H1 (cell line): ENCODE results near the gene BRD1. TPM values are rescaled to one million over a fixed set of nuclear protein-coding genes. Genes with fewer than 3 reads are reported as not detected.

Experiments
- CTCF ChIA-PET: fragments of 300-600 bp; sonication (Branson Sonifier 250); formaldehyde crosslinking; loops from one replicate; lab custom pipeline; 2021; ENCODE audit not compliant: partially characterized antibody; lab: Charles Lee
- POLR2A ChIA-PET: fragments of 300-600 bp; sonication (Branson Sonifier 250); formaldehyde crosslinking; loops from one replicate; lab custom pipeline; 2021; ENCODE audit warnings: inconsistent platforms; ENCODE audit not compliant: partially characterized antibody; lab: Charles Lee
- DNase-seq, 2 experiments: peaks; one replicate each; pipeline versions ENCODE4 v3.0.0 to v3.0.0-alpha.2; 2010 to 2022; ENCODE audit warnings: low spot score in 2 of 2, low read depth in 1 of 2, mixed read lengths in 1 of 2
- FAIRE-seq: peaks from 2 replicates; lab custom pipeline; 2011; peaks lifted over from hg19 to GRCh38; lab: Jason Lieb, UNC
- H2AFZ ChIP-seq: 2 replicates; pipeline ENCODE4 v1.8.1; 2012; ENCODE audit warnings: low read length, inconsistent platforms
- H2AK5ac ChIP-seq: 2 replicates; pipeline ENCODE4 v1.6.1; 2013; ENCODE audit warnings: low read depth, low read length
- H2BK120ac ChIP-seq: replicated peaks from 2 replicates; pipeline ENCODE3; 2013; ENCODE audit warnings: low read depth, low read length, inconsistent platforms
- H2BK12ac ChIP-seq: 2 replicates; pipeline ENCODE4 v1.6.1; 2013; ENCODE audit warnings: low read depth, low read length
- H2BK15ac ChIP-seq: 2 replicates; pipeline ENCODE4 v1.6.1; 2013; ENCODE audit warnings: low read length
- H2BK20ac ChIP-seq: 2 replicates; pipeline ENCODE4 v1.6.1; 2013; ENCODE audit warnings: low read length
- H2BK5ac ChIP-seq: 2 replicates; pipeline ENCODE4 v1.6.1; 2013; ENCODE audit warnings: low read depth, low read length
- H3K14ac ChIP-seq: 2 replicates; pipeline ENCODE4 v1.6.1; 2013; ENCODE audit warnings: inconsistent platforms; ENCODE audit not compliant: insufficient read length
- H3K18ac ChIP-seq: 2 replicates; pipeline ENCODE4 v1.6.1; 2013; ENCODE audit warnings: low read length; ENCODE audit errors: extremely low read depth
- H3K23ac ChIP-seq: 2 replicates; pipeline ENCODE4 v1.6.1; 2013; ENCODE audit warnings: inconsistent platforms; ENCODE audit not compliant: insufficient read length
- H3K23me2 ChIP-seq: 2 replicates; pipeline ENCODE4 v1.6.1; 2013; ENCODE audit warnings: low read depth, low read length
- H3K27ac ChIP-seq: 2 replicates; pipeline ENCODE4 v1.6.1; 2011; ENCODE audit warnings: low read depth, low read length, inconsistent platforms
- H3K27me3 ChIP-seq, 4 experiments: replicated peaks in 1 of 4; 1 replicate in 1 of 4; 2 replicates in 3 of 4; pipeline versions ENCODE4 v1.6.1 to v1.8.1; 2011 to 2013; ENCODE audit warnings: low read length in 3 of 4, mild to moderate bottlenecking in 3 of 4, inconsistent platforms in 2 of 4, mixed read lengths in 2 of 4, moderate library complexity in 1 of 4; ENCODE audit not compliant: control insufficient read depth in 3 of 4, insufficient read depth in 3 of 4; ENCODE audit errors: extremely low read depth in 1 of 4
- H3K36me3 ChIP-seq, 4 experiments: 2 replicates each; pipeline versions ENCODE4 v1.6.1 to v1.8.1; 2011 to 2013; ENCODE audit warnings: mild to moderate bottlenecking in 4 of 4, low read length in 3 of 4, moderate library complexity in 2 of 4, control low read depth in 1 of 4, inconsistent platforms in 1 of 4; ENCODE audit not compliant: insufficient read depth in 4 of 4, control insufficient read depth in 2 of 4
- H3K4ac ChIP-seq: replicated peaks from 2 replicates; pipeline ENCODE3; 2013; ENCODE audit warnings: low read length, low read depth, mixed read lengths, inconsistent platforms; ENCODE audit not compliant: insufficient read length
- H3K4me1 ChIP-seq, 4 experiments: replicated peaks in 1 of 4; 1 replicate in 1 of 4; 2 replicates in 3 of 4; pipeline versions ENCODE4 v1.6.1 to v1.8.1; 2011 to 2013; ENCODE audit warnings: low read length in 3 of 4, inconsistent platforms in 2 of 4, mixed read lengths in 1 of 4; ENCODE audit not compliant: insufficient read depth in 4 of 4, control insufficient read depth in 3 of 4
- H3K4me2 ChIP-seq, 2 experiments: 2 replicates each; pipeline versions ENCODE4 v1.6.1 to v1.8.1; 2011 to 2013; ENCODE audit warnings: low read depth in 2 of 2, low read length in 2 of 2, control low read depth in 1 of 2, inconsistent platforms in 1 of 2, mild to moderate bottlenecking in 1 of 2; ENCODE audit not compliant: insufficient read depth in 1 of 2
- H3K4me3 ChIP-seq, 4 experiments: fragments of 200-600, 300-600 bp in 1 of 4; sonication (generic), shearing (Covaris generic), sonication (Bioruptor Twin) in 1 of 4; 2 replicates each; pipeline versions ENCODE4 v1.5.1 to v1.8.1; 2011 to 2016; ENCODE audit warnings: low read length in 4 of 4, low read depth in 3 of 4, control low read depth in 2 of 4, inconsistent platforms in 2 of 4, mild to moderate bottlenecking in 2 of 4, mixed read lengths in 1 of 4, moderate library complexity in 1 of 4; ENCODE audit not compliant: insufficient read depth in 2 of 4; ENCODE audit errors: extremely low read depth in 1 of 4
- H3K56ac ChIP-seq: replicated peaks from 2 replicates; pipeline ENCODE3; 2013; ENCODE audit warnings: low read depth, mild to moderate bottlenecking, mixed read lengths, low read length, inconsistent platforms; ENCODE audit not compliant: insufficient read length
- H3K79me1 ChIP-seq: 2 replicates; pipeline ENCODE4 v1.6.1; 2013; ENCODE audit warnings: low read depth, low read length, control low read depth
- H3K79me2 ChIP-seq, 2 experiments: 2 replicates each; pipeline versions ENCODE4 v1.6.1 to v1.8.1; 2012 to 2013; ENCODE audit warnings: low read length in 2 of 2, mild to moderate bottlenecking in 2 of 2, inconsistent platforms in 1 of 2; ENCODE audit not compliant: insufficient read depth in 2 of 2, control insufficient read depth in 1 of 2
- H3K9ac ChIP-seq, 4 experiments: replicated peaks in 1 of 4; 1 replicate in 1 of 4; 2 replicates in 3 of 4; pipeline versions ENCODE4 v1.6.1 to v1.8.1; 2011 to 2013; ENCODE audit warnings: low read depth in 3 of 4, low read length in 3 of 4, control low read depth in 2 of 4, mild to moderate bottlenecking in 2 of 4, moderate library complexity in 2 of 4, inconsistent platforms in 1 of 4; ENCODE audit errors: extremely low read depth in 1 of 4
- H3K9me3 ChIP-seq, 2 experiments: 2 replicates each; pipeline versions ENCODE4 v1.6.1 to v1.8.1; 2012 to 2013; ENCODE audit warnings: mild to moderate bottlenecking in 2 of 2, moderate library complexity in 2 of 2, control low read depth in 1 of 2, inconsistent platforms in 1 of 2, low read depth in 1 of 2, low read length in 1 of 2, mixed read lengths in 1 of 2; ENCODE audit not compliant: insufficient read depth in 2 of 2
- H4K20me1 ChIP-seq, 2 experiments: replicated peaks in 1 of 2; 2 replicates each; pipeline versions ENCODE3 to v1.8.1; 2011 to 2013; ENCODE audit warnings: inconsistent platforms in 2 of 2, low read length in 2 of 2, mild to moderate bottlenecking in 1 of 2; ENCODE audit not compliant: insufficient read depth in 2 of 2, control insufficient read depth in 1 of 2
- H4K5ac ChIP-seq: 2 replicates; pipeline ENCODE4 v1.6.1; 2013; ENCODE audit warnings: low read length, low read depth, mixed read lengths, inconsistent platforms; ENCODE audit not compliant: insufficient read length
- H4K8ac ChIP-seq: 2 replicates; pipeline ENCODE4 v1.8.0; 2013; ENCODE audit warnings: mild to moderate bottlenecking, moderate library complexity, low read length, inconsistent platforms; ENCODE audit not compliant: insufficient read depth; ENCODE audit errors: extremely low read depth
- H4K91ac ChIP-seq: replicated peaks from 2 replicates; pipeline ENCODE3; 2013; ENCODE audit warnings: low read length, mixed read lengths, inconsistent platforms; ENCODE audit not compliant: insufficient read length
- BACH1 ChIP-seq: IDR thresholded peaks from 2 replicates; pipeline ENCODE4 v1.6.1; 2012; ENCODE audit warnings: low read length, improper control_type of control experiment
- BCL11A ChIP-seq, 2 experiments: IDR thresholded peaks; one replicate each; pipeline ENCODE4 v1.6.1; 2011; ENCODE audit warnings: low read depth in 2 of 2, low read length in 2 of 2, mild to moderate bottlenecking in 2 of 2
- BRCA1 ChIP-seq: IDR thresholded peaks from 2 replicates; pipeline ENCODE4 v1.6.1; 2012; ENCODE audit warnings: low read depth, low read length, improper control_type of control experiment
- CREB1 ChIP-seq: IDR thresholded peaks from 2 replicates; pipeline ENCODE4 v1.6.1; 2012; ENCODE audit warnings: inconsistent platforms
- CTCF ChIP-seq, 3 experiments: IDR thresholded peaks; 1 replicate in 2 of 3; 2 replicates in 1 of 3; pipeline versions ENCODE4 v1.5.1 to v1.6.1; 2011; ENCODE audit warnings: low read length in 3 of 3, mild to moderate bottlenecking in 3 of 3, inconsistent platforms in 2 of 3, low read depth in 1 of 3, moderate library complexity in 1 of 3; ENCODE audit not compliant: insufficient read depth in 1 of 3; ENCODE audit errors: control extremely low read depth in 1 of 3
- NANOG ChIP-seq: IDR thresholded peaks from 2 replicates; pipeline ENCODE4 v1.6.1; 2011; ENCODE audit warnings: low read length, low read depth, mild to moderate bottlenecking, inconsistent platforms; ENCODE audit not compliant: insufficient read depth, poor library complexity, severe bottlenecking
- POLR2A ChIP-seq, 2 experiments: IDR thresholded peaks; 1 replicate in 1 of 2; 2 replicates in 1 of 2; pipeline ENCODE4 v1.6.1; 2011; ENCODE audit warnings: low read depth in 2 of 2, low read length in 2 of 2, mild to moderate bottlenecking in 2 of 2; ENCODE audit errors: control extremely low read depth in 1 of 2
- RNF2 ChIP-seq: fragments of 200-900, 300-1000 bp; sonication (generic); IDR thresholded peaks from 2 replicates; pipeline ENCODE4 v1.7.1; 2016; ENCODE audit warnings: borderline replicate concordance, low read depth, mild to moderate bottlenecking, antibody characterized with exemption, low read length; ENCODE audit not compliant: poor library complexity, severe bottlenecking; ENCODE audit errors: missing control alignments
- SP2 ChIP-seq: IDR thresholded peaks from 2 replicates; pipeline ENCODE4 v1.6.1; 2012; ENCODE audit warnings: mild to moderate bottlenecking, low read length, inconsistent platforms
- SUZ12 ChIP-seq: fragments of 200-600 bp; sonication (generic); IDR thresholded peaks from 2 replicates; pipeline ENCODE4 v1.6.1; 2012; ENCODE audit warnings: mild to moderate bottlenecking, inconsistent platforms, low read length, moderate library complexity, mixed read lengths
- TCF12 ChIP-seq: IDR thresholded peaks from 2 replicates; pipeline ENCODE4 v1.6.1; 2011; ENCODE audit warnings: low read depth, mild to moderate bottlenecking, low read length
- TEAD4 ChIP-seq: IDR thresholded peaks from 2 replicates; pipeline ENCODE4 v1.6.1; 2012; ENCODE audit warnings: low read depth, low read length, inconsistent platforms, mixed read lengths
- WGBS, 2 experiments: shearing (Covaris generic) in 1 of 2; methylation state at CpG; one replicate each; pipeline versions ENCODE4 v1.1.6 to v1.1.7; 2013 to 2015; ENCODE audit warnings: low lambda C conversion rate in 2 of 2, mixed read lengths in 2 of 2, inconsistent platforms in 1 of 2, low coverage in 1 of 2, missing lambda C conversion rate in 1 of 2; ENCODE audit not compliant: insufficient replicate concordance in 2 of 2, insufficient coverage in 1 of 2, insufficient read length in 1 of 2; ENCODE audit errors: extremely low coverage in 1 of 2, missing lambda C conversion rate in 1 of 2; 5-methylcytosine and 5-hydroxymethylcytosine counted together
- polyA plus RNA-seq, 7 experiments: library from polyadenylated mRNA; depleted of rRNA in 3 of 7; stranded (reverse) in 5 of 7; unstranded in 2 of 7; fragments of >200 nt in 5 of 7; fragments of 200-250 nt in 2 of 7; gene quantifications; 1 replicate in 5 of 7; 2 replicates in 1 of 7; 4 replicates in 1 of 7; pipeline versions ENCODE4 v1.2.1 to v1.2.3, GENCODE V29; 2011 to 2013; ENCODE audit warnings: missing spikeins in 2 of 7, mixed read lengths in 2 of 7
- total RNA-seq: library from RNA; stranded (reverse); fragmentation: NEBNext Ultra II Directional; extraction: Animal tissue kit (Norgen Biotek cat#: 25700); gene quantifications from 2 replicates; pipeline ENCODE4 v1.2.1, GENCODE V29; 2021

Gene BRD1
- total and polyA plus RNA-seq, 2 of the 8 experiments (the other 6 are each of a cell fraction or from before 2014, with no cell fraction given): 6.8 to 34.0 TPM

DNA sequence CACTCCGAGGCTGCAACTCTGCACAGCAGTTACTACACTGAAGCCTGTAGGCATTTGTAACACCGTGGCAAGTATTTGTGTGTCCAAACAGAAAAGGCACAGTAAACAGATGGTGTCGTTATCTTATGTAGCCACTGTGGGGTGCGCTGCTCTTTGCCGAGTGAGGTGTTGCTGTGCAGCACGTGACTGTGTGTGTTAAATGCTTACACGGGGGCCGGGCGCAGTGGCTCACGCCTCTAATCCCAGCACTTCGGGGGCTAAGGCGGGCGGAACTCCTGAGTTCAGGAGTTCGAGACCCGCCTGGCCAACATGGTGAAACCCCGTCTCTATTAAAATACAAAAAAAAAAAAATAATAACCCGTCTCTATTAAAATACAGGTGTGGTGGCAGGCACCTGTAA is 37.5 kb upstream of the BRD1 start:
- Histone ChIP-seq H2BK120ac (no peak overlapping the region), H3K56ac (no peak overlapping the region), H3K9ac (no peak overlapping the region), H3K79me1 (peaks cover 16% of the 10 kb centered on the region), H3K36me3 (peaks cover 0 to 6% (median 0%) of the 10 kb centered on the region in 4 experiments; a peak in 3 of 8 replicates), H4K8ac (no peak overlapping the region), H3K4me3 (no peak overlapping the region), H3K23ac (no peak overlapping the region), H4K91ac (no peak overlapping the region), H3K23me2 (no peaks in the 10 kb centered on the region), H3K27me3 (no peaks in the 10 kb centered on the region), H4K5ac (no peak overlapping the region), H3K4me1 (no peaks in the 10 kb centered on the region), H2BK15ac (no peak overlapping the region), H3K79me2 (peaks cover 22 to 93% of the 10 kb centered on the region in 2 experiments), H3K14ac (no peak overlapping the region), H3K27ac (no peak overlapping the region), H2BK20ac (no peak overlapping the region), H2AFZ (no peak overlapping the region), H3K18ac (no peak overlapping the region), H2BK5ac (0 out of 2 replicates have a peak overlapping the region, but pooled peaks have one; percentile 4), H2BK12ac (no peak overlapping the region), H3K4ac (no peak overlapping the region), H2AK5ac (no peak overlapping the region), H3K9me3 (peaks cover 9 to 10% of the 10 kb centered on the region in 2 experiments), H3K4me2 (no peak overlapping the region), H4K20me1 (peaks cover 6 to 16% of the 10 kb centered on the region in 2 experiments)
- 86% methylated on average over 17 of the region's 17 CpGs; no CpG with 5 or more reads in 1 of the 2 experiments for WGBS, 2 experiments
- CTCF ChIA-PET: interaction anchor here (0.9 to 1.2 kb wide), 2 partner anchors 9 to 31 kb away, joined by 3 to 5 read pairs; no protein-coding TSS in a partner anchor
- POLR2A ChIA-PET: no interaction called here
- DNase-seq (no peak), FAIRE-seq (no peak)
- TF ChIP-seq BACH1 (no peak), POLR2A (IDR thresholded peaks at IDR 0.05; ENCODE audit: control extremely low read depth in 1 of 2, low read depth in 2 of 2, low read length in 2 of 2) (no peak), TCF12 (no peak), SP2 (no peak), TEAD4 (no peak), CTCF (IDR thresholded peaks at IDR 0.05; ENCODE audit: control extremely low read depth in 1 of 3, insufficient read depth in 1 of 3, low read depth in 1 of 3, low read length in 3 of 3) (no peak), BRCA1 (no peak), CREB1 (no peak), NANOG (no peak), RNF2 (no peak), SUZ12 (no peak), BCL11A (IDR thresholded peaks at IDR 0.05; ENCODE audit: low read depth in 2 of 2, low read length in 2 of 2) (no peak)
